GM19035 (cell line): ENCODE measurements around the gene FAM219A.
"Not testable (repeated sequence)": the region's sequence is repeated elsewhere in the genome, so short reads cannot be mapped to it uniquely, and the experiment has no call there.

Experiments
- ATAC-seq: cut with Tn5 transposase; IDR thresholded peaks from one replicate; pipeline ENCODE4 v1.9.1; 2021; ENCODE audit not compliant: unreplicated experiment

Gene FAM219A

DNA sequence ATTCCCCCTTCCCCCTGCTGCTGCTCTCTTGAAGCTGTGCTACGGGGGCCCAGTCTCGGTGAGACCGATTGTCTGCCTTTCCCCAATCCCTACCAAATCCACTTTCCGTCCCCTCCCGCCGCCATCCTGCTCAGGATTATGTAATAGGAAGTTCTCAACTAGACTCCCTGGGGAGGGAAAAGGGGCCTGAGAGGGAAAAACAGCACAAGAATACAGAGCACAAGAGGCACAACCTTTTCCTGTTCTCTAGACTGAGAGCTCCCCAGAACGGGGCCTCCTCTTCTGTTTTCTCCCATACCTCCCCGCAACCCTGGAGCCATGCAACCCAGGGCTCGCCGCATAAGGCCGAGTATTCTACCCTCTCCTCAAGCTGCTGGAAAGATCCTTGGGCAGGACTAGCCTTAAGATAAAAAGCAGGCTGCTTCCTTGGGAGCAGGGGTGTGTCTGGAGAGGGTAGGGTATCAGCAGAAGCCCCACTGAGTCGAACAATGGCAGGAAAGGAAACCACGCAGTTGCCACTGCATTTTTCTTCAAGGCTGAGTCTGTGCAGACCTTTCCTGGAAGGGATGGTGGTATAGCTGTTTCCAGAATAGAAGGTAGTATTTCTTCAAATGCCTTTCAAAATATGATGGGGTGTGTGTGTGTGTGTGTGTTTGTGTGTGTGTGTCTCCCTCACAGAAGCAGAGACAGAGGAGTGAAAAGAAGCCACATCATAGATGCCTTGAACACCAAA is 94.6 kb downstream of the FAM219A start:
- ATAC-seq = no peak

DNA sequence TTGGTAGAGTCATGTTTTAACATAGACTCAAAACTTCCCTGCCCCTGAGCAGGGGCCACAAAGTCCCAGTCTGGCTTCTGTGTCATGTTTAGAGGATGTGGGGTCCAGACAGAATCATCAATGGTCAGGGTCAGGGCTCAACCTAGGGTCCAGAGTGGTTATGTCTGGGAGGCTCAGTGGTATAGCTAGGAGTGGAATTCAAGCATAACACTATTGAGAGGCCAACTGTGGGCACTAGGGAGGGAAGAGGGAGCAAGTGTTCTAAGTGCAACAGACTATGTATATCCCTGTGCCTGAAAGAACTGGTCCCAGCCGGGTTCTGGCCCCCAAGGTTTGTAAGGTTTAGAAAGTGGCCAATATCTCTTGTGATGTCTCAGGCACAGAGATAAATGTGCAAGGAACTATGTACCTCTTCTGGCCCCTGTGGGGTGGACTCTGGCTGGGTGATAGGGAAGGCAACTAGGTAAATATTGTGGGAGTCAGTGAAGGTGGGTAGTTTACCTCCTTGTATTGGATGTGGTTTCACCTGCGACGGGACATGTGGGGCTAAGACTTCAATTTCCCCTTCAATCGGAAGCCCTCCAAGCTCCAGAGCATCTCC is 95.7 kb downstream of the FAM219A start:
- no peak for ATAC-seq

DNA sequence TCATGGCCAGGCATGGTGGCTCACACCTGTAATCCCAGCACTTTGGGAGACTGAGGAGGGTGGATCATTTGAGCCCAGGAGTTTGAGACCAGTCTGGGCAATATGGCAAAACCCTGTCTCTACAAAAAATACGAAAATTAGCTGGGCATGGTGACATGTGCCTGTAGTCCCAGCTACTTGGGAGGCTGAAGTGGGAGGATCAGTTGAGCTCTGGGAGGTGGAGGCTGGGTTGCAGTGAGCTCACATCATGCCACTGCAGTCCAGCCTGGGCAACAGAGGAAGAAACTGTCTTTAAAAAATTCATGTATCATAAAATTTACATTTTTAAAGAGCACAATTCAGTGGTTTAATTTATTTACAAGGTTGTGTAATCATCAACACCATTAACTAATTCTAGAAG is 105.4 kb downstream of the FAM219A start:
- ATAC-seq = not testable (repeated sequence)

DNA sequence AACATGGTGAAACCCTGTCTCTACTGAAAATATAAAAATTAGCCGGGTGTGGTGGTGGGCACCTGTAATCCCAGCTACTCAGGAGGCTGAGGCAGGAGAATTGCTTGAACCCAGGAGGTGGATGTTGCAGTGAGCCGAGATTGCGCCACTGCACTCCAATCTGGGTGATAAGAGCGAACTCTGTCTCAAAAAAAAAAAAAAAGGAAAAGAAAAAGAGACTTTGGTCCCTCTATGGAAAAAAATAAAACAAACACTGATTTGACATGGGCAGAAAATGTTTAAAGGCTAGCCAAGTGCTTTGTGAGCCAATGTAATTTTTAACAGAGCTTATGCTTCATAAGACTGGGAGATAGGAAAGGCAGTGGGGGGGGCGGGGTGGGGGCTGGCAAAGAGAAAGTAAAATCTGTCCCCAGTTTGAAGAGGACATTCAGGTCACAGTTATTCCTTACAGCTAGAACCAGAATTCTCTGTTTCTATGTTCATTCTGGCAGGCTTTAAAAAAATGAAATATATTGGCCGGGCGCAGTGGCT is 106.2 kb downstream of the FAM219A start:
- not testable (repeated sequence) for ATAC-seq

DNA sequence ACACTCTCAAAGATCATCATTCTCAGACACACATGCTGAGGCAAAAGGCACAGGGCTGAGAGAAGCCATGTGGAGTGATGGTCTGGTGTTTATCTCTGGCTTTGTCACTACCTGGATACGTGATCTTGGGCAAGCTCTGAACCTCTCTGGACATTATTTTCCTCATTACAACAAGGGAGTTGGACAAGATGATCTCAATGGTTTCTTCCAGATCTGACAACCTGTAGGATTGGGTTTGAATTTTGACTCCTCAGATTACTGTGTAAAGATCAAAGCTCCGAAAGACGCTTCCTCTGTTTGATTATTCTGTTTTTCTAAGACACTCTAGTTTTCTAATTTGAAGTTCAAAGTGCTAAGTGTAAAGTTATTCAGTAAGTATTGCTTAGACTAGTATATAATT is 109.0 kb downstream of the FAM219A start:
- no peak for ATAC-seq
